Measurements from ENCODE around the gene IGFN1.

DNA sequence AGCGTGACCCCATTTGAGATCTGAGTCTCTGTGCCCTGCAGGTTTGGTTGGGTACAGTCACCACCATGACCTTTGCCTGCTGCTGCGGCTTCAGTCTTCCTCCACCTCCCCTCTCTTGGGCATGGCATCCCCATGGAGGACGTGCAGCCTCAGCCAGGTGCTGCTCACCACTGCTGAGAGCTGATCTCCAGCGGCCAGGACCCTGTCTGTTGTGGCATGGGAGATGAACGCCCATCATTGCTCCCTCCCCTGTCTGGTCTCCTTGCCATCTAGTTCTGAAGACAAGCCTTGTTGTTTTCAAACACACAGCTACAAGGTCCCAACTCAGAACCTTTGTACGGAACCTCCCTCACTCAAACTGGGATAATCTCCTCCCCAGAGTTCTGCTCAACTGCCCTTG is 73.4 kb downstream of the IGFN1 start:
- TF ChIP-seq CTCF (IDR thresholded peaks at IDR 0.05; ENCODE audit: insufficient read depth, low read length, poor library complexity, severe bottlenecking): no peak
- no peak for TF ChIP-seq EZH2phosphoT487 (conservative IDR thresholded peaks at IDR 0.05; ENCODE audit: low read length)
